Measurements from ENCODE around the gene LRRC70. TPM values are rescaled to one million over a fixed set of nuclear protein-coding genes. Genes with fewer than 3 reads are reported as not detected.

LRRC70 gene
- 0.14 and 0.54 TPM in 2 replicates for total RNA-seq
- 0.68 TPM in 1 of 2 replicates, not detected in the other for polyA plus RNA-seq

- Histone ChIP-seq H3K4me3 (no peak within 1 kb of the TSS), H3K27me3 (no peaks in the 10 kb centered on the region), H3K4me1 (ENCODE audit: low read depth) (no peaks in the 10 kb centered on the region), H3K36me3 (no peaks in the 10 kb centered on the region), H3K9me3 (ENCODE audit: low read depth) (no peaks in the 10 kb centered on the region), H3K27ac (no peak within 1 kb of the TSS)
- DNase-seq (ENCODE audit: low read depth in 1 of 2, low spot score in 1 of 2): peak in 1 of 2 donors; percentile 94
- TF ChIP-seq CTCF (IDR thresholded peaks at IDR 0.05; ENCODE audit: low read depth, low read length): no peak
Observed at GRCh38 chr5:62578540-62578939, at the start of gene LRRC70. TSS of gene LRRC70 (plus strand) at chr5:62578819. CDS start at chr5:62579439, 620 bp downstream.

DNA sequence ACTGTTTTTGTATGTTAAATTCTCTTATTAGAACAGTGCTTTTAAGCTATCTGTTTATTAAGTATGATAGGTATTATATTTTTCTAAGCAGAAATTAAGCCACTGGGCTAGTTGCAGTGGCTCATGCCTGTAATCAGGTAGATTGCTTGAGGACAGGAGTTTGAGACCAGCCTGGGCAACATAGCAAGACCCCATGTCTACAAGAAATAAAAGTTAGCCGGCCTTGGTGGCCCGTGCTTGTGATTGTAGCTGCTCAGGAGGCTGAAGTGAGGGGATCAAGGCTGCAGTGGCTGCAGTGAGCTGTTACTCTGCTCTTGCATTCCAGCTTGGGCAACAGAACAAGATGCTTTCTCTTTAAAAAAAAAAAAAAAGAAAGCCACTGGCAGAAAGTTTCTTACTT is 45.0 kb upstream of the LRRC70 start:
- no peak for TF ChIP-seq CTCF (IDR thresholded peaks at IDR 0.05; ENCODE audit: low read depth, low read length)
- Histone ChIP-seq H3K4me3 (no peak overlapping the region), H3K36me3 (peaks cover 4% of the 10 kb centered on the region), H3K27ac (no peak overlapping the region), H3K27me3 (no peaks in the 10 kb centered on the region), H3K4me1 (ENCODE audit: low read depth) (no peaks in the 10 kb centered on the region), H3K9me3 (ENCODE audit: low read depth) (no peaks in the 10 kb centered on the region)
- no peak for DNase-seq (ENCODE audit: low read depth in 1 of 2, low spot score in 1 of 2)

GRCh38 chr5:62534461-62535236 is 44.0 kb upstream of the LRRC70 start:
- H3K4me3 ChIP-seq: no peak overlapping the region
- no peak overlapping the region for H3K27ac ChIP-seq
- peaks cover 4% of the 10 kb centered on the region for H3K36me3 ChIP-seq
- H3K27me3 ChIP-seq: no peaks in the 10 kb centered on the region
- TF ChIP-seq CTCF (IDR thresholded peaks at IDR 0.05; ENCODE audit: low read depth, low read length): no peak
- no peaks in the 10 kb centered on the region for H3K4me1 ChIP-seq (ENCODE audit: low read depth)
- no peak for DNase-seq (ENCODE audit: low read depth in 1 of 2, low spot score in 1 of 2)
- H3K9me3 ChIP-seq (ENCODE audit: low read depth): no peaks in the 10 kb centered on the region

DNA sequence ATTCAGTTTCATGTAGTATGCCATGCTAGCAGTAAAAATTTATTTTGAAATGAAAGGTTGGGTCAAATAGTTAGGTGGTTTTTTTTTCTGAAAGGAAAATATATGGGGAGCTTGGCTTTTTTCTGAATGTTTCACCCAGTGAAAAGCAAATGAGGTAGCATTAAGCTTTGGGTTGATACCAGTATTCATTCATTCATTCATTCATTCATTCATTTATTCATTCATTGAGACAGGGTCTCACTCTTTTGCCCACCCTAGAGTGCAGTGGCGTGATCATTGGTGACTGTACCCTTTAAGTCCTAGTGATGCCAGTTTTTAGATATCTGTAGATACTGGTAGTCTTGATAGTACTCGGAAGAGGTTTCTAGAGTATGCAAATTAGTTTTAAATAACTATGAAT is 42.4 kb upstream of the LRRC70 start:
- H3K4me3 ChIP-seq: no peak overlapping the region
- no peaks in the 10 kb centered on the region for H3K27me3 ChIP-seq
- no peak for TF ChIP-seq CTCF (IDR thresholded peaks at IDR 0.05; ENCODE audit: low read depth, low read length)

DNA sequence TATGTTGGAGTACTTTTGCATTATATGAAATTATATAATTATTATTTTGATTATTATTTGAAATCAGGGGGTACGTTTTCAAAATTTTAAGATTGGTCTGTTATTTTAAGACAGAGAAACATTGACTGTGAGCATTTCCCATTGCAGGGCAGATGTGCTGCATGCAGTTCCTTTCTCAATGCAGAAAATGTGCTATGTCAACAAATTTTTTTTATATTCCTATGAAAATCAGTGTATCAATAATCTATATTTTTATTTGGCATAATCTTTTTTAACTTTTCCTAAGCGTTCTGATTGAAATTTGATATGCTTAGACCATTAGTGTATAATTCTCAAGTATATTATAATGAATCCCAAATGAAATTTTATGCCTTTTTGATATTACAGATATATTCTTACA is 41.8 kb upstream of the LRRC70 start:
- no peak for TF ChIP-seq CTCF (IDR thresholded peaks at IDR 0.05; ENCODE audit: low read depth, low read length)
- H3K27me3 ChIP-seq: no peaks in the 10 kb centered on the region
- H3K9me3 ChIP-seq (ENCODE audit: low read depth): no peaks in the 10 kb centered on the region
- no peak for DNase-seq (ENCODE audit: low read depth in 1 of 2, low spot score in 1 of 2)
- H3K36me3 ChIP-seq: no peaks in the 10 kb centered on the region
- H3K4me3 ChIP-seq: no peak overlapping the region
- no peak overlapping the region for H3K27ac ChIP-seq
- H3K4me1 ChIP-seq (ENCODE audit: low read depth): no peaks in the 10 kb centered on the region

More for the DNA sequence above, 42.4 kb upstream of the LRRC70 start:
- Histone ChIP-seq H3K4me1 (ENCODE audit: low read depth) (no peaks in the 10 kb centered on the region), H3K9me3 (ENCODE audit: low read depth) (no peaks in the 10 kb centered on the region), H3K27ac (no peak overlapping the region), H3K36me3 (no peaks in the 10 kb centered on the region)
- DNase-seq (ENCODE audit: low read depth in 1 of 2, low spot score in 1 of 2): no peak

All from cardiac muscle cell (in vitro differentiated cells and primary cell).